ENCODE results near the gene OR10H1.
"Not testable (repeated sequence)": the region's sequence is repeated elsewhere in the genome, so short reads cannot be mapped to it uniquely, and the experiment has no call there.

OR10H1 gene

DNA sequence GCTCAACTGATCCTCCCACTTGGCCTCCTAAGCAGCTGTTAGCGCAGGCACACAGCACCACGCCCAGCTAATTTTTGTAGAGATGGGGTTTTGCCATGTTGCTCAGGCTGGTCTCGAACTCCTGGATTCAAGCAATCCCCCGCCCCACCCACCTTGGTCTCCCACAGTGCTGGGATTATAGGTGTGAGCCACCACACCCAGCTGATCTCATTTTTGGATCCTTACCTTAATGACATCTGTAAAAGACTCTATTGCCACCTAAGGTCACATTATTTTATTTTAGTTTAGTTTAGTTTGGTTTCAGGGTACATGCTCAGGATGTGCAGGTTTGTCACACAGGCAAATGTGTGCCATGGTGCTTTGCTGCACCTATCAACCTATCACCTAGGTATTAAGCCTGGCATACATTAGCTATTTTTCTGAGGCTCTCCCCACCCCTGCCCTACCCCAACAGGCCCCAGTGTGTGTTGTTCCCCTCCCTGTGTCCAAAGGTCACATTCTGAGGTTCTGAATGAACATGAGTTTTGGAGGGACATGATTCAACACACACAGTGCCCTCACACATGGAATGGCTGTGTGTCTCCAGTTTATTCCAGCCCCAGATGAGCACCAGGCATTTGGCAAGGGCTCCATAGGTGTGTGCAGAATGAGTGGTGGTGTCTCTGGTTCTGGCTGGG is 26.7 kb downstream of the OR10H1 start:
- H3K4me3 ChIP-seq (replicated peaks; ENCODE audit: insufficient read depth, low read length) = no peak overlapping the region
- H3K27ac ChIP-seq (replicated peaks) = no peak overlapping the region
- no peak for TF ChIP-seq SPI1 (IDR thresholded peaks at IDR 0.05; ENCODE audit: borderline replicate concordance, low read depth)
- no peak for TF ChIP-seq POLR2AphosphoS5 (IDR thresholded peaks at IDR 0.05; ENCODE audit: low read depth)
- TF ChIP-seq GABPA (IDR thresholded peaks at IDR 0.05; ENCODE audit: low read depth) = no peak
- TF ChIP-seq, protein P1, sequence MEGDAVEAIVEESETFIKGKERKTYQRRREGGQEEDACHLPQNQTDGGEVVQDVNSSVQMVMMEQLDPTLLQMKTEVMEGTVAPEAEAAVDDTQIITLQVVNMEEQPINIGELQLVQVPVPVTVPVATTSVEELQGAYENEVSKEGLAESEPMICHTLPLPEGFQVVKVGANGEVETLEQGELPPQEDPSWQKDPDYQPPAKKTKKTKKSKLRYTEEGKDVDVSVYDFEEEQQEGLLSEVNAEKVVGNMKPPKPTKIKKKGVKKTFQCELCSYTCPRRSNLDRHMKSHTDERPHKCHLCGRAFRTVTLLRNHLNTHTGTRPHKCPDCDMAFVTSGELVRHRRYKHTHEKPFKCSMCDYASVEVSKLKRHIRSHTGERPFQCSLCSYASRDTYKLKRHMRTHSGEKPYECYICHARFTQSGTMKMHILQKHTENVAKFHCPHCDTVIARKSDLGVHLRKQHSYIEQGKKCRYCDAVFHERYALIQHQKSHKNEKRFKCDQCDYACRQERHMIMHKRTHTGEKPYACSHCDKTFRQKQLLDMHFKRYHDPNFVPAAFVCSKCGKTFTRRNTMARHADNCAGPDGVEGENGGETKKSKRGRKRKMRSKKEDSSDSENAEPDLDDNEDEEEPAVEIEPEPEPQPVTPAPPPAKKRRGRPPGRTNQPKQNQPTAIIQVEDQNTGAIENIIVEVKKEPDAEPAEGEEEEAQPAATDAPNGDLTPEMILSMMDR (IDR thresholded peaks at IDR 0.05; ENCODE audit: insufficient read depth, low read length) = no peak
- H3K27me3 ChIP-seq (ENCODE audit: insufficient read depth, poor library complexity, severe bottlenecking) = no peaks in the 10 kb centered on the region
- DNase-seq (ENCODE audit: low read depth in 1 of 2, low spot score in 1 of 2) = no peak

DNA sequence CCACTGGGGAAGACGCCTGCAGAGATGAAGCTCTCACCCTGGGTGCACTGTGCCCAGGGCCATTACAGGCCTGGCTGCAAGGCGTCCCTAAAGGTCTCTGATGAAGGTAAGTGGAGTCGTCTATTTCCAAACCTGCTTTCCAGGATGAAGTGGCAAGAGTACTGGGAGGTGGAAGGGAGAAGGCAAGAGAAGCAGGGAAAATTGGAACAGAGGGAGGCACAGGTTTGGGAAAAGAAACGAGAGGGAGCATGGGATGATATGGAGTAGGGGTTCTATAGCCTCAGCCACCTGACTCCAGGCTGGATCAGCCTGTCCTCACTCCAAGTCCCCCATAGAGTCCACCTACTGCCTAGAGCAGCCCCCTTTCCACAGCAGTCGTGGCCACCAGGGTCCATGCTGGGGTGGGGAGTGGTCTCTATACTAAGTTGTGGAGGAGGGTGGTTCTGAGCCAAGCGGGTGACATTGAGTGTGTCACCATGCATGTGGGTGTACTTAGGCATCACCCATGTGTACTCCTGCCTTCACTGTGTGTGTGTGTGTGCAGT is 27.8 kb downstream of the OR10H1 start, which contains the start of gene OR10H5:
TSS of gene OR10H5 (plus strand) at position 51 of the 545 bp plus-strand sequence. CDS start 6,388 bp downstream, outside the sequence.
- no peaks in the 10 kb centered on the region for H3K27me3 ChIP-seq (ENCODE audit: insufficient read depth, poor library complexity, severe bottlenecking)
- DNase-seq (ENCODE audit: low read depth in 1 of 2, low spot score in 1 of 2) = no peak
- TF ChIP-seq, protein P2, sequence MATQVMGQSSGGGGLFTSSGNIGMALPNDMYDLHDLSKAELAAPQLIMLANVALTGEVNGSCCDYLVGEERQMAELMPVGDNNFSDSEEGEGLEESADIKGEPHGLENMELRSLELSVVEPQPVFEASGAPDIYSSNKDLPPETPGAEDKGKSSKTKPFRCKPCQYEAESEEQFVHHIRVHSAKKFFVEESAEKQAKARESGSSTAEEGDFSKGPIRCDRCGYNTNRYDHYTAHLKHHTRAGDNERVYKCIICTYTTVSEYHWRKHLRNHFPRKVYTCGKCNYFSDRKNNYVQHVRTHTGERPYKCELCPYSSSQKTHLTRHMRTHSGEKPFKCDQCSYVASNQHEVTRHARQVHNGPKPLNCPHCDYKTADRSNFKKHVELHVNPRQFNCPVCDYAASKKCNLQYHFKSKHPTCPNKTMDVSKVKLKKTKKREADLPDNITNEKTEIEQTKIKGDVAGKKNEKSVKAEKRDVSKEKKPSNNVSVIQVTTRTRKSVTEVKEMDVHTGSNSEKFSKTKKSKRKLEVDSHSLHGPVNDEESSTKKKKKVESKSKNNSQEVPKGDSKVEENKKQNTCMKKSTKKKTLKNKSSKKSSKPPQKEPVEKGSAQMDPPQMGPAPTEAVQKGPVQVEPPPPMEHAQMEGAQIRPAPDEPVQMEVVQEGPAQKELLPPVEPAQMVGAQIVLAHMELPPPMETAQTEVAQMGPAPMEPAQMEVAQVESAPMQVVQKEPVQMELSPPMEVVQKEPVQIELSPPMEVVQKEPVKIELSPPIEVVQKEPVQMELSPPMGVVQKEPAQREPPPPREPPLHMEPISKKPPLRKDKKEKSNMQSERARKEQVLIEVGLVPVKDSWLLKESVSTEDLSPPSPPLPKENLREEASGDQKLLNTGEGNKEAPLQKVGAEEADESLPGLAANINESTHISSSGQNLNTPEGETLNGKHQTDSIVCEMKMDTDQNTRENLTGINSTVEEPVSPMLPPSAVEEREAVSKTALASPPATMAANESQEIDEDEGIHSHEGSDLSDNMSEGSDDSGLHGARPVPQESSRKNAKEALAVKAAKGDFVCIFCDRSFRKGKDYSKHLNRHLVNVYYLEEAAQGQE (IDR thresholded peaks at IDR 0.05; ENCODE audit: insufficient replicate concordance, low read depth) = no peak
- no peak for TF ChIP-seq POLR2AphosphoS5 (IDR thresholded peaks at IDR 0.05; ENCODE audit: low read depth)
- TF ChIP-seq SPI1 (IDR thresholded peaks at IDR 0.05; ENCODE audit: borderline replicate concordance, low read depth) = no peak
- TF ChIP-seq, protein P1 (IDR thresholded peaks at IDR 0.05; ENCODE audit: insufficient read depth, low read length) = no peak
- TF ChIP-seq GABPA (IDR thresholded peaks at IDR 0.05; ENCODE audit: low read depth) = no peak

DNA sequence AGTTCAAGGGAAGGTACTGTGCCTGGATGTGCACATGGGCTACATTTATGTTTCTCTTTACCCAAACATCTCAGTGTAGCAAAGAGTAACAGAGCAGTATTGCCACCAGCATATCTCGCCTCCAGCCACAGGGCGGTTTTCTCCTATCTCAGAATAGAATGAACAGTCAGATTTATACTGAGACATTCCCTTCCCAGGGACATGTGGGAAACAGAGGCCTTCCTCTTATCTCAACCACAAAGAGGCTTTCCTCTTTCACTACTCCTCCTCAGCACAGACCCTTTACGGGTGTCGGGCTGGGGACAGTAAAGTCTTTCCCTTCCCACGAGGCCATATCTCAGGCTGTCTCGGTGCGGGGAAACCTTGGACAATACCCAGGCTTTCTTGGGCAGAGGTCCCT is 32.6 kb downstream of the OR10H1 start:
- not testable (repeated sequence) for DNase-seq (ENCODE audit: low read depth in 1 of 2, low spot score in 1 of 2); H3K27ac ChIP-seq (replicated peaks); H3K4me3 ChIP-seq (replicated peaks; ENCODE audit: insufficient read depth, low read length); H3K27me3 ChIP-seq (ENCODE audit: insufficient read depth, poor library complexity, severe bottlenecking)

More for the DNA sequence above, 27.8 kb downstream of the OR10H1 start, which contains the start of gene OR10H5:
- no peak within 1 kb of the TSS for H3K4me3 ChIP-seq (replicated peaks; ENCODE audit: insufficient read depth, low read length)
- H3K27ac ChIP-seq (replicated peaks) = no peak within 1 kb of the TSS

DNA sequence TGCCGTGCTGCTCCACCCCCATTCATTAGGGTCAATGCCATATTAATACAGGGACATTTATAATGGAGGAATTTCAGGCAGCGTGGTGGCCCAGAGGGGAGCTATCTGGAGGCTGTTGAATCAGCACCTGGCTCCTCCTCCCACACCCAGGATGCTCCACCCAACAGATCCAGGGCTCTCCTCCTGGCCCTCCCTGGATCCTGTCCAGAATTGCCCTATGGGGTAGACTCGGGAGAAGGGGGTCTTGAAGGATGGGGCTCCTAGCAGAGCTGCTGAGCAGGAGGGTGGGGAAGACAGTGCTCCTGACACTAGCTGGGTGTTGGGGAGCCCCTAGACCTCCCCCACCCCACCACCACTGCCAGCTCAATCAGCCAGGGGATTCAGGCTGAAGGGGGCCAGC is 33.3 kb downstream of the OR10H1 start:
- H3K27me3 ChIP-seq (ENCODE audit: insufficient read depth, poor library complexity, severe bottlenecking) = no peaks in the 10 kb centered on the region
- H3K27ac ChIP-seq (replicated peaks) = no peak overlapping the region
- TF ChIP-seq, protein P1 (IDR thresholded peaks at IDR 0.05; ENCODE audit: insufficient read depth, low read length) = no peak
- TF ChIP-seq, protein P2 (IDR thresholded peaks at IDR 0.05; ENCODE audit: insufficient replicate concordance, low read depth) = no peak
- TF ChIP-seq POLR2AphosphoS5 (IDR thresholded peaks at IDR 0.05; ENCODE audit: low read depth) = no peak
- H3K4me3 ChIP-seq (replicated peaks; ENCODE audit: insufficient read depth, low read length) = no peak overlapping the region
- no peak for DNase-seq (ENCODE audit: low read depth in 1 of 2, low spot score in 1 of 2)

Measured in HL-60 (cell line).